ENCODE data around the gene TCF19.

GRCh38 chr6:31126396-31127175, 31.8 kb upstream of the TCF19 start:
- no peak for TF ChIP-seq CTCF (IDR thresholded peaks at IDR 0.05)
- TF ChIP-seq POLR2A (IDR thresholded peaks at IDR 0.05), result no peak
- no peak for TF ChIP-seq POLR2AphosphoS5 (IDR thresholded peaks at IDR 0.05)

Data from prostate gland (tissue), 2 donors.